WTC11 (cell line): ENCODE results near the gene ADGRV1. TPM values are rescaled to one million over a fixed set of nuclear protein-coding genes. Genes with fewer than 3 reads are reported as not detected.

Experiments
- ATAC-seq: fragments of 200-7000 bp; cut with Tn5 transposase; 2 replicates; pipeline ENCODE4 v1.10.0; 2021; ENCODE audit warnings: mild to moderate bottlenecking, moderate library complexity
- CTCF ChIA-PET: fragments of 300-600 bp; sonication (Branson Sonifier 250); formaldehyde crosslinking; loops from one replicate; lab custom pipeline; 2021; ENCODE audit warnings: antibody characterized with exemption; lab: Charles Lee
- POLR2A ChIA-PET: fragments of 350-600 bp; sonication (Branson Sonifier 250); formaldehyde crosslinking; loops from one replicate; lab custom pipeline; 2021; ENCODE audit warnings: antibody characterized with exemption; lab: Charles Lee
- DNase-seq: peaks from one replicate; pipeline ENCODE4 v3.0.0; 2021; ENCODE audit warnings: low spot score
- H3K27ac Mint-ChIP-seq: 2 replicates; pipeline ENCODE4 v1.8.0; 2021; ENCODE audit warnings: mixed read lengths
- H3K27me3 Mint-ChIP-seq: 2 replicates; pipeline ENCODE4 v1.8.0; 2021; ENCODE audit warnings: low read depth, mild to moderate bottlenecking, moderate library complexity, mixed read lengths
- H3K36me3 Mint-ChIP-seq: 2 replicates; pipeline ENCODE4 v1.8.0; 2021; ENCODE audit warnings: mixed read lengths
- H3K4me1 Mint-ChIP-seq: 2 replicates; pipeline ENCODE4 v1.8.0; 2022; ENCODE audit warnings: mixed read lengths
- H3K4me3 Mint-ChIP-seq: 2 replicates; pipeline ENCODE4 v1.8.0; 2021; ENCODE audit warnings: mild to moderate bottlenecking, moderate library complexity, mixed read lengths
- H3K9me3 Mint-ChIP-seq: 2 replicates; pipeline ENCODE4 v1.8.0; 2021; ENCODE audit warnings: mixed read lengths
- ARID4B ChIP-seq: sonication (generic); formaldehyde crosslinking; IDR thresholded peaks from 2 replicates; pipeline ENCODE4 v1.8.0; 2023; ENCODE audit warnings: missing genetic modification reagents, mild to moderate bottlenecking, borderline replicate concordance
- CTCF ChIP-seq: fragments of 200-600 bp; IDR thresholded peaks from 2 replicates; pipeline ENCODE4 v1.8.0; 2022; ENCODE audit warnings: antibody characterized with exemption
- FOXP4 ChIP-seq: sonication (generic); formaldehyde crosslinking; IDR thresholded peaks from 2 replicates; pipeline ENCODE4 v1.8.0; 2022; ENCODE audit warnings: mild to moderate bottlenecking, missing genetic modification reagents
- GTF2I ChIP-seq: fragments of 250-450 bp; sonication (Bioruptor Pico); conservative IDR thresholded peaks from 2 replicates; pipeline ENCODE4 v1.4.0; 2021; ENCODE audit warnings: mild to moderate bottlenecking
- HMGXB4 ChIP-seq: sonication (generic); formaldehyde crosslinking; IDR thresholded peaks from 2 replicates; pipeline ENCODE4 v1.8.1; 2023; ENCODE audit warnings: mild to moderate bottlenecking, moderate library complexity, missing genetic modification reagents
- IRF2 ChIP-seq: sonication (generic); formaldehyde crosslinking; IDR thresholded peaks from 2 replicates; pipeline ENCODE4 v1.8.0; 2022; ENCODE audit warnings: low read depth, missing genetic modification reagents, borderline replicate concordance
- MLX ChIP-seq: sonication (generic); formaldehyde crosslinking; IDR thresholded peaks from 2 replicates; pipeline ENCODE4 v1.8.1; 2023; ENCODE audit warnings: mild to moderate bottlenecking, missing genetic modification reagents, moderate library complexity
- MYBL2 ChIP-seq: sonication (generic); formaldehyde crosslinking; IDR thresholded peaks from 2 replicates; pipeline ENCODE4 v1.8.1; 2023; ENCODE audit warnings: mild to moderate bottlenecking, moderate library complexity, missing genetic modification reagents
- NFE2L1 ChIP-seq: sonication (generic); formaldehyde crosslinking; IDR thresholded peaks from 2 replicates; pipeline ENCODE4 v1.8.1; 2023; ENCODE audit warnings: missing genetic modification reagents
- NR1H2 ChIP-seq: sonication (generic); formaldehyde crosslinking; IDR thresholded peaks from 2 replicates; pipeline ENCODE4 v1.9.0; 2021; ENCODE audit warnings: mild to moderate bottlenecking, moderate library complexity, missing genetic modification reagents
- NR2C2 ChIP-seq: sonication (generic); formaldehyde crosslinking; IDR thresholded peaks from 2 replicates; pipeline ENCODE4 v1.8.0; 2022; ENCODE audit warnings: mild to moderate bottlenecking, missing genetic modification reagents
- SP1 ChIP-seq: sonication (generic); formaldehyde crosslinking; conservative IDR thresholded peaks from 2 replicates; pipeline ENCODE4 v1.8.1; 2022; ENCODE audit warnings: missing genetic modification reagents
- STAT6 ChIP-seq: sonication (generic); formaldehyde crosslinking; conservative IDR thresholded peaks from 2 replicates; pipeline ENCODE4 v1.8.1; 2023; ENCODE audit warnings: mild to moderate bottlenecking, low read depth, missing genetic modification reagents, moderate library complexity
- USF2 ChIP-seq: sonication (generic); formaldehyde crosslinking; IDR thresholded peaks from 2 replicates; pipeline ENCODE4 v1.8.1; 2023; ENCODE audit warnings: mild to moderate bottlenecking, missing genetic modification reagents, moderate library complexity
- ZBTB21 ChIP-seq: sonication (generic); formaldehyde crosslinking; IDR thresholded peaks from 2 replicates; pipeline ENCODE4 v1.8.1; 2023; ENCODE audit warnings: mild to moderate bottlenecking, missing genetic modification reagents, borderline replicate concordance
- ZNF138 ChIP-seq: sonication (generic); formaldehyde crosslinking; conservative IDR thresholded peaks from 2 replicates; pipeline ENCODE4 v1.8.1; 2022; ENCODE audit warnings: mild to moderate bottlenecking, moderate library complexity, missing genetic modification reagents
- ZNF219 ChIP-seq: sonication (generic); formaldehyde crosslinking; IDR thresholded peaks from 2 replicates; pipeline ENCODE4 v1.8.0; 2023; ENCODE audit warnings: missing genetic modification reagents, mild to moderate bottlenecking, borderline replicate concordance
- ZNF396 ChIP-seq: fragments of 250-450 bp; sonication (Bioruptor Pico); IDR thresholded peaks from 2 replicates; pipeline ENCODE4 v1.8.0; 2021; ENCODE audit warnings: mild to moderate bottlenecking, moderate library complexity, borderline replicate concordance
- ZSCAN18 ChIP-seq: fragments of 250-450 bp; sonication (Bioruptor Pico); IDR thresholded peaks from 2 replicates; pipeline ENCODE4 v2.1.2; 2022; ENCODE audit warnings: mild to moderate bottlenecking, moderate library complexity
- total RNA-seq: library from RNA; stranded (reverse); gene quantifications from 3 replicates; pipeline ENCODE4 v1.2.3, GENCODE V29; 2021

The ADGRV1 gene
- total RNA-seq, 1 experiment from 2014 or later = 74.5 TPM

- no peak for ATAC-seq
- DNase-seq = no peak
- CTCF ChIA-PET = interaction anchor here (1.7 kb wide), 1 partner anchor 26 kb away, joined by 3 read pairs; the partner anchor contains the start of gene LYSMD3
- Mint-ChIP-seq H3K36me3 (no peaks in the 10 kb centered on the region), H3K27ac (no peak overlapping the region), H3K4me1 (peaks cover 56% of the 10 kb centered on the region), H3K27me3 (no peaks in the 10 kb centered on the region), H3K4me3 (no peak overlapping the region), H3K9me3 (peaks cover 2% of the 10 kb centered on the region; the same call in 1 of the 2 replicates)
- POLR2A ChIA-PET = no interaction called here
- TF ChIP-seq ZNF396 (CRISPR knock-in tag) (no peak), NR2C2 (CRISPR knock-in tag) (no peak), MYBL2 (CRISPR knock-in tag) (no peak), FOXP4 (CRISPR knock-in tag) (no peak), SP1 (CRISPR knock-in tag) (no peak), CTCF (no peak), ZNF219 (CRISPR knock-in tag) (no peak), STAT6 (CRISPR knock-in tag) (no peak), GTF2I (CRISPR knock-in tag) (no peak), ZSCAN18 (CRISPR knock-in tag) (no peak), ZBTB21 (CRISPR knock-in tag) (no peak), HMGXB4 (CRISPR knock-in tag) (no peak), MLX (CRISPR knock-in tag) (no peak), ZNF138 (CRISPR knock-in tag) (no peak), ARID4B (CRISPR knock-in tag) (no peak), IRF2 (CRISPR knock-in tag) (no peak), NFE2L1 (CRISPR knock-in tag) (no peak), USF2 (no peak), NR1H2 (no peak)
Observed at GRCh38 chr5:90555666-90556065, 2.9 kb upstream of the ADGRV1 start.
